Esophagus squamous epithelium (tissue), 4 donors: Measurements from ENCODE around the gene ENTPD2.

Experiments used
- CTCF ChIP-seq, 6 experiments: fragments of 450-650 bp in 4 of 6; fragments of 200-600 bp in 2 of 6; sonication (generic) in 2 of 6; IDR thresholded peaks; one replicate each; pipeline ENCODE4 v1.5.1; 2016 to 2019; ENCODE audit warnings: antibody characterized with exemption in 6 of 6, mild to moderate bottlenecking in 4 of 6, moderate library complexity in 4 of 6
- POLR2A ChIP-seq, 4 donors: fragments of 450-650 bp; IDR thresholded peaks; one replicate each; pipeline ENCODE4 v1.6.1; 2017; ENCODE audit warnings: antibody characterized with exemption in 4 of 4, mild to moderate bottlenecking in 4 of 4, moderate library complexity in 3 of 4

- TF ChIP-seq CTCF (IDR thresholded peaks at IDR 0.05): no peak
- no peak for TF ChIP-seq POLR2A (IDR thresholded peaks at IDR 0.05)
These were observed 11.6 kb upstream of the ENTPD2 start for GRCh38 chr9:137065336-137065967.
